Ovary (tissue), 3 donors: ENCODE data around the gene TENM3.

Experiments used
- POLR2A ChIP-seq: fragments of 450-650 bp; IDR thresholded peaks from one replicate; pipeline ENCODE4 v1.6.1; 2017; ENCODE audit warnings: antibody characterized with exemption, mild to moderate bottlenecking, moderate library complexity
- TF ChIP-seq, protein P1 (sequence below), 3 donors: fragments of 450-650 bp in 2 of 3; fragments of 200-600 bp in 1 of 3; IDR thresholded peaks; one replicate each; pipeline versions ENCODE4 v1.5.1 to v1.8.0; 2016 to 2022; ENCODE audit warnings: antibody characterized with exemption in 3 of 3, mild to moderate bottlenecking in 1 of 3
- donor health status: DM: no; HTN: no; CAD: no.

DNA sequence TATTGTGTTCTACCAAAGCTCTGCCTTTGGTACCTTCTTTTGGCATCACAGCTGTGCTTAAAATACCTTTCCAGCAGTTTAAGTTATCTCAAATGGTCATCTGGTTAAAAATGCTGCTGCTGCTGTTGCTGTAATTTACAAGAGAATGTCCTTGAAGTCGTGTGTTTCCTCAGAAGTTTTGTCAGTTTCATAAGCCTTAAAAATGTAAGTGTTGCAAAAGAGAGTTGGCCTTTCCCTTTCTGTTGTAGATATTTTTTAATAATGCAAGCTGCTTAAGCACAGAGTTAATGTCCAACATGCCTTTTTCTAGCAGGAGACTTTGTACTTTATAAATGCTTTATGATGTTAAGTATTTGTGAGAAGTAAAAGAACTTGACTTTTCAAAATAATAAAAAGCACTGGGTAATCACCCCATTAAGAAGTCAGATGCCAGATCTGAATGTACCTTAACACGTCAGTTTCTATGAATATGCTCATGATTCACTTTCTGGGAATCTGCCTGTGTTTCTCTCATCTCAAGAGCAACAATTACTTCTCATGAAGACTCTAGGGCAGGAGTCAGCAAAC is 35.3 kb upstream of the TENM3 start:
- TF ChIP-seq, protein P1, sequence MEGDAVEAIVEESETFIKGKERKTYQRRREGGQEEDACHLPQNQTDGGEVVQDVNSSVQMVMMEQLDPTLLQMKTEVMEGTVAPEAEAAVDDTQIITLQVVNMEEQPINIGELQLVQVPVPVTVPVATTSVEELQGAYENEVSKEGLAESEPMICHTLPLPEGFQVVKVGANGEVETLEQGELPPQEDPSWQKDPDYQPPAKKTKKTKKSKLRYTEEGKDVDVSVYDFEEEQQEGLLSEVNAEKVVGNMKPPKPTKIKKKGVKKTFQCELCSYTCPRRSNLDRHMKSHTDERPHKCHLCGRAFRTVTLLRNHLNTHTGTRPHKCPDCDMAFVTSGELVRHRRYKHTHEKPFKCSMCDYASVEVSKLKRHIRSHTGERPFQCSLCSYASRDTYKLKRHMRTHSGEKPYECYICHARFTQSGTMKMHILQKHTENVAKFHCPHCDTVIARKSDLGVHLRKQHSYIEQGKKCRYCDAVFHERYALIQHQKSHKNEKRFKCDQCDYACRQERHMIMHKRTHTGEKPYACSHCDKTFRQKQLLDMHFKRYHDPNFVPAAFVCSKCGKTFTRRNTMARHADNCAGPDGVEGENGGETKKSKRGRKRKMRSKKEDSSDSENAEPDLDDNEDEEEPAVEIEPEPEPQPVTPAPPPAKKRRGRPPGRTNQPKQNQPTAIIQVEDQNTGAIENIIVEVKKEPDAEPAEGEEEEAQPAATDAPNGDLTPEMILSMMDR (IDR thresholded peaks at IDR 0.05): no peak
- no peak for TF ChIP-seq POLR2A
